Stimulated activated CD4-positive, alpha-beta T cell treated with anti-CD3 and anti-CD28 coated beads, Interleukin-4, amount 100 ng/mL, for 24 hours (primary cell): ENCODE data around the gene KRT7.
"Not testable (repeated sequence)": the region's sequence is repeated elsewhere in the genome, so short reads cannot be mapped to it uniquely, and the experiment has no call there.

Experiments used
- DNase-seq: peaks from one replicate; pipeline ENCODE4 v3.0.0-alpha.2; 2020

The KRT7 gene

DNA sequence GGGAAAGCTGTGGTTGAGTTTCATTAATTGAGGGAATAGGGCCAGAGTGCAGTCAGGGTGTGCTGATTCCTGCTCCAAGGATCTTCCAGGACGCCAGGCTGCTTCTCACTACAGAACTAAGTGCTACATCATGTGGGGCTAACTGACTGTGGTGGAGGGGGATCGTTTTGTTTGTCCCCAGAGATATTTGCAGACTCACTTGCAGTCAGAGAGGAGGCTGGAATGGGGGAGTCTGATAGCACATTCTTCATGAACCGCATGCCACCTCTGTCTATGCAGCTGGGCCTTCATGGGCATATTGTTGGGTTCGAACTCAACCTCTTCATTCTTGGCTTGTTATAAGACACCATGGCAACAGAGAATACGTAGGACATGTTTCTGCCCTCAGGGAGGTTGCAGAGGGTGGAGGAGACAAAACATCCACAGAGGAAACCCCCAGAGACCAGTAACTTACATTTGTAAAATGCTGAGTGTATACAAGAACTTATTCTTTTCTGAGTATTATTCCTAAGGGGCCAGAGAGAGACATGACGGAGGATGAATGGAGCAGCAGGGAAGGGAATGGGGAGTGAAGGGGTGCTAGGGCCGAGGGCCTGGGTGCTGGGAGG, 13.0 kb downstream of the KRT7 start:
- DNase-seq: no peak

DNA sequence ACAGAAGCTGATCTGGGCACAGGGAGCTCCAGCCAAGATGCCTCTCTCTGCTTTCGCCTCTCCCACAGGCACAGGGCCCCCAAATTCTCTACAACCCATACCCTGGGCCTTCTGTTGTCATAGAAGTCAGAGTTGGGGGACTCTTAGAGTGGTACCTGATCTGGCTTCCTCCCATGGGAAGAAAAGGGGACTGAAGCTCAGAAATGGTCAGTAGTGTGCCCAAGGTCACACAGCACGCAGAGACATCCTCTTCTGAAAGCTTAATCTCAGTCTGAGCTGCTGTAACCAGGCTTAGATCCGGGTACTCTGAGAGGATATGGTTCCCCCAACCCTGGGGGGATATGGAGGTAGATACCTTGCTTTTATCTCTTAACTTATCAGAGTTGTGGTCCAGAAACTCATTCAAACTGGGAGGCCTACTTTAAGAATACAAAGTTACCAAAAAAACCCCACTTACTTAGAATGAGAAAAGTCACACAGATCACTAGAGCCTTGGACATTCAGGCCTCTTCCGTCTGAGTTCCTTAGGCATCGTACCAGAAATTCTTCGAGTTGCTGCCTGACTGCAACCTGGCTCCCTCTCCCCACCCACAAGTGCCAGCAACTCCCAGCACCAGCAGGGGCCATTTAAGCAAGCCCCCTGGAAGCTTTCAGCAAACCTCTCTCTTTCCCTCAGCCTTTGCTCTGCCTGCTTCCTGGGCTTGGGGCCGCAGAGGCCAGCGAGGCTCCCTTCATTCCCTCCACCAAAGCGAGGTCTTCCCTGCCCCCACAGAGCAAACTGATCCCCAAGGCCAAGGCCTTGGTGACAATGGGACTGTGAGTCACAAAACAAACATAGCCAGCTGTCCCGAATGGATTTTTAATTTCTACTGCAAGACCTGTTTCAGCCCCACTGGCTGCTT, 13.9 kb downstream of the KRT7 start:
- DNase-seq: no peak

DNA sequence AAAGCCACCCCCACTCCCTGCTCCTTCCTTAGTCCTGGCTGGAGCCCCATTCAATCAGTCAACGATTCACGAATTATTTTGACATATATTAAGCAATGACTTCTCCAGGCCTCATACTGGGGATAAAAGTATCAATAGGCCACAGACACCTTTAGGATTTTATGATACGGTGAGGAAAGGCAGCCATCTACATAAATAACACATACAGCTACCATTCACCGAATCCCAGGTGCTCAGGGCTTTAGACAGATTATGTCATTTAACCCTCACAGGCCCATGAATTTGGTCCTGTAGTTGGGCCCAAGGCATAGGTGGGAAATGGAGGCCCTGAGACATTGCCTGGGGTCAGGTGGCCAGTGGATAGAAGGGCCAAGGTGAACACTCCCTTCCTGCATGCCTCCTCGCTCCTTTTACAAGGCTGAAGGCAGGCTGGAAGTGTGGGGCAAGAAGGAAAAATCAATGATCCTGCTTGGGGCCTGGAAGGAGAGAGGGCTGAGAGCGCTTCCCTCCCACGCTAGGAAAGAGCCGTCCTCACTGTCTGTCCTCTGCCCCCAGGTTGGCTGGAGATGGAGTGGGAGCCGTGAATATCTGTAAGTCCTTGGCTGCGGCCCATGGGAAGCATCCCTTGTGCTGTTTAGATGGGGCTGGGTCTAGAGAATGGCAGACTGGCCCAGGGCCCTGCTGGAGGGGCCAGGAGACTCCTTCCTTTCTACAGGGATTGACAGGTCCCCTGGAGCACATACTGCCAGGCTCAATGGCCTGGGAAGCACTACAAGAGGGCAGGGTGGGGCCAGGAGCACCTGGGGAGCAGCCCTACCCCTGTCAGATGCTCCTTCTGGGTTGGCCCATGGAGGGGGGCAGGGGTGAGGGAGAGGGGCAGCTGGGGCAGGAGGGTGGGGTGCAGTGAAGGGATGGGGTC, 14.8 kb downstream of the KRT7 start:
- no peak for DNase-seq

DNA sequence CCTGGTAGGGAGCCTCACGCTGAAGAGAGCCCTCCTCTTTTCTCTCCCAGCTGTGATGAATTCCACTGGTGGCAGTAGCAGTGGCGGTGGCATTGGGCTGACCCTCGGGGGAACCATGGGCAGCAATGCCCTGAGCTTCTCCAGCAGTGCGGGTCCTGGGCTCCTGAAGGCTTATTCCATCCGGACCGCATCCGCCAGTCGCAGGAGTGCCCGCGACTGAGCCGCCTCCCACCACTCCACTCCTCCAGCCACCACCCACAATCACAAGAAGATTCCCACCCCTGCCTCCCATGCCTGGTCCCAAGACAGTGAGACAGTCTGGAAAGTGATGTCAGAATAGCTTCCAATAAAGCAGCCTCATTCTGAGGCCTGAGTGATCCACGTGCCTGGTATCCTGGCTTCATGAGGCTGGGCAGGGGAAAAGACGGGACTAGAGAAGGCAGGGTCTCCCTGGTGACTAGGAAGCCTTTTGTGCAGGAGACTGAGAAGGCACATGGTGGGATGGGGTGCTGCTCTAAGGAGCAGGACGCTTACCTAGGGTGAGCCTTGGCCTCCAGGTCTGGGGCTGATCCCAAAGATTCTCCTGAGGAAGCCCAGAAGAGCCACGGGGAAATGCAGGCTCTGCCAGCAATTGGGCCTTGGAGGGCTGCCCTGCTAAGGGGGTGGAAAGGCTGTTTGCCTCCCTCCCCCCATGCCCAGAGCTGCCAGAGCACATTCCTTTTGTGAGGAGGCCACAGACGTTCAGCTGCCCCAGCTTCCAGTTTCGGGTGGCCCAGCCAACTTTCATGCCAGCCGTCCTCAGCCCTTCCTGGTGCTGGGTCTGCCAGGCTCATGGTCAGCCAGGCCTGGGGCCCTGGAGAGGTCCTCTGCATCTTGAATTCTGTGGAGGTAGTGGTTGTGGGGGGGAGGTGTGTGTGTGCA, 15.8 kb downstream of the KRT7 start:
- no peak for DNase-seq

DNA sequence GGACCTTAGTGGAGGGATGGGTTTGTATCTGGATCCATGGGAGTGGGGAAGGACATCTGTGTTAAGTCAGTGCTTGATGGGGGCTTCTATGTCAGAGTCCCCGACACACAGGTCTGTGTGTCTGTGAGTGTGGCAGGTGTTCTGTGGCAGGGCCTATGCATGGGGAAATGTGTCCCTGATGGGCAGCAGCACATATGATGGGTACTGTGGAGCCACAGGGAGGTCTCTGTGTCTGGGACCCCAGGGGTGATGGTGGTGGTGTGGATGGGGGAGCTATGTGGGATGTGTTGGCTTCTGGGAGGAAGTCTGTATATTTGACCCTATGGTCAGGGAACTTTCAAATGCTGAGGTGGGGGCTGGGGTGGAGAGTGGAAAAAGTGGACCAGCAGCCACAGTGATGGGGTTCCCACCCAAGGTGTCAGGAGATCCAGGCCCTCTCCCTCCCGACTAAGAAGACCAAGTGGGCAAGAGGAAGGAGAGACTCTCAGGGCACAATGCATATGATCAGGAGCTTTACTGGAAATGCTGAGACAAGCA, 16.5 kb downstream of the KRT7 start:
- DNase-seq: no peak

DNA sequence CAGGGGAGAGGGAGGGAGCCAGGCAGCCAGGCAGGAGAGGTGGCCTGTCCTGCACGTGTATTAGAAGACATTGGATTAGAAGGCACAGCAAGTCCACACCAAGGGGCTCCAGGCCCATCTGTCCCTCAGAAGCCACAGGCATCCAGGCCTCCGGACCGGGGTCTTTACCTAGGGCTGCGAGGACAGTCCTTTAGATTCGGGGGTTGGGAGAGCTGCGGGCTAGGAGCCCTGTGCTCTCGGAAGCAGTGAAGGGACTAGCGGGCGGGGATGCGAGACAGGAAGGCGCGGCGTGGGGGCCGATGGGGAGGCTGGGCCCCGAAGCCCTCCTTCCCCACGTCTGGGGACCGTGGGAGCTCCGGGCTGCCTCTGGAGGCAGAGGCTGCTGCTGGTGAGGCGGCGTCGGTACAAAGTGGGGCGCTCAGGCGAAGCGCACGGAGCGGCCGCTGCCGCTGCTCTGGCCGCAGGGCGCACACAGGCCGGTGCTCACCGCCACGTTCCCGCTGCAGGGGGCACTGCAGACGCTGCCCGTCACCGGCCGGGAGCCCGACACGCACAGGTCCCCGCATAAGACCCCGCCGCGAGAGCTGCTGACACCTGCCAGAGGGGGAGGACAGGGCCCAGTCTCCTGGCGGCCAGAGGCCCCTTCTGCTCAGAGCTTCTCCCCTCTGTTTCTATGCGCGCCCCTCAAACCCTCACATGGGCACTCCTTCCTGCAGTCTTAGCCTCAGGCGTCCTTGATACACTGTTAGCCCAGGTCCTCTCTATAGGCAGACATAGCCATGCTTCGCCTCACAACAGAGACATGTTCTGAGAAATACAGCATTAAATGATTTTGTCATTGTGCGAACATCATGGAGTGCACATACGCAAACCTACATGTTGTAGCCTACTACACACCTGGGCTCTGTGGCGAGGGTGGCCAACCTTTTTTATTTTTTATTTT, 17.3 kb downstream of the KRT7 start:
- DNase-seq: no peak

DNA sequence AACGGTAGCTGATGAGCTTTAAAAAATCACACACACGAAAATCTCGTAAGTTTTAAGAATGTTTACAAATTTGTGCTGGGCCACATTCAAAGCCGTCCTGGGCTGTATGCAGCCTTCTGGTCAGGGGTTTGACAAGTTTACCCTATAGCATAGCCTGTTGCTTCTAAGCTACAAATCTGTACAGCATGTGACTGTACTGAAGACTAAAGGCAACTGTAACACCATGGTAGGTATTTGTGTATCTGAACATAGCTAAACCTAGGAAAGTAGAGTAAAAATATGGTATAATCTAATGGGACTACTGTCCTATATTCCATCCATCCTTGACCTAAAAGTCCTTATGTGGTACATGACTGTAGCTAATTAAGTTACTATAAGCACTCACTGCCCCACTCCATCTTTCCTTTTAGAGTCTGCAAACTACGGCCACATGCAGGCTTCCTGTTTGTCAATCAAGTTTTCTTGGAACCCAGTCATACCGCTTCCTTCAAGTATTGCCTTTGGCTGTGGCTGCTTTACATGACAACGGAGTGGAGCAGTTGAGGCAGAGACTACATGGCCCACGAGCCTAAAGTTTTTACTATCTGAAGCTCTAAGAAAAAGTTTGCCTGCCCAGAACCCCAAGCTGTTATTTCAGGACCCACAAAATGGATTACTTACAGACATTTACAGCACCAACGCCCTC, 18.5 kb downstream of the KRT7 start:
- no peak for DNase-seq

DNA sequence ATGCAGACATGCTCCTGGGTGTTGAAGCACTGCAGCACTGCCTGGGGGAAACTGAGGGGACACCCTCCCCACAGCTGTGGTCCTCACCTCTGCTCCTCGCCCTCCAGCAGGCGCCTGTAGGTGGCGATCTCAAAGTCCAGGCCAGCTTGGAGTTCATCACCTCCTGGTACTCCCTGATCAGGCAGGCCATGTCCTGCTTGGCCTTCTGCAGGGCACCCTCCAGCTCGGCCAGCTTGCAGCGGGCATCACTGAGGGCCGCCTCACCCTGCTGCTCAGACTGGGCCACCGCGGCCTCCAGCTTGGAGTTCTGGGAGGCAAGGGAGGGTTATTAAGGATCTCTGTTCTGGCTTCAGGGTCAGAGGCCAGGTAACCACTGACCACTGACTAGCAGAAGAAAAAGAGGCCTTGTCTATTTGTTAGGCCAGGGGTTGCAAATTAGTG, 19.2 kb downstream of the KRT7 start:
- DNase-seq: not testable (repeated sequence)

DNA sequence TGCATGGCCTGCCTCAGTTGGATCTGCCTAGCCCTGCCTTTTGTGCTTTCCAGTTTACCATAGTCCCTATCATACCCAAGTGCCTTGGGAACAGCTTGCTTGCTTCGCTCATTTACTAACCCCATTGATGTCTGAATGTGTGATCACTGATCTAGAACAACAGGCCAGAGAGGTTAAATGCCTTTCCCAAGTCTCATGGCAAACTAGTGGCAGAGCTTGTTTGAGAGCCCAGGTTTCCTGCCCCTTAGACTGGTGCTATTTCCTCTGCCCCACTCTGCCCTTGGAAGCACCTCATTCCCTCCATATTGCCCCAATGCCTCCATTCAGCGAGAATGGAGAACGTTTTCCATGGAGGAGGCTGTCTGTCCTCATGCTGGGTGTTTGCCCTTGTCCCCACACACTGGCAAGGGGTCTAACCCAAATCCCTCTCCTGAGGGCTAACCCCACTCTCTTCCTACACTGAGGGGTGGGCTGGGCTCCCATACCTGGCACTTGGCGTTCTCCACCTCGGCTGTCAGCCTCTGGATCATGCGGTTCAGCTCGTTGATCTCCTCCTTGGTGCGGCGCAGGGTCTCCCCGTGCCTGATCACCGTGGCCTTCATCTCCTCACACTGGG, 19.8 kb downstream of the KRT7 start:
- DNase-seq: no peak

DNA sequence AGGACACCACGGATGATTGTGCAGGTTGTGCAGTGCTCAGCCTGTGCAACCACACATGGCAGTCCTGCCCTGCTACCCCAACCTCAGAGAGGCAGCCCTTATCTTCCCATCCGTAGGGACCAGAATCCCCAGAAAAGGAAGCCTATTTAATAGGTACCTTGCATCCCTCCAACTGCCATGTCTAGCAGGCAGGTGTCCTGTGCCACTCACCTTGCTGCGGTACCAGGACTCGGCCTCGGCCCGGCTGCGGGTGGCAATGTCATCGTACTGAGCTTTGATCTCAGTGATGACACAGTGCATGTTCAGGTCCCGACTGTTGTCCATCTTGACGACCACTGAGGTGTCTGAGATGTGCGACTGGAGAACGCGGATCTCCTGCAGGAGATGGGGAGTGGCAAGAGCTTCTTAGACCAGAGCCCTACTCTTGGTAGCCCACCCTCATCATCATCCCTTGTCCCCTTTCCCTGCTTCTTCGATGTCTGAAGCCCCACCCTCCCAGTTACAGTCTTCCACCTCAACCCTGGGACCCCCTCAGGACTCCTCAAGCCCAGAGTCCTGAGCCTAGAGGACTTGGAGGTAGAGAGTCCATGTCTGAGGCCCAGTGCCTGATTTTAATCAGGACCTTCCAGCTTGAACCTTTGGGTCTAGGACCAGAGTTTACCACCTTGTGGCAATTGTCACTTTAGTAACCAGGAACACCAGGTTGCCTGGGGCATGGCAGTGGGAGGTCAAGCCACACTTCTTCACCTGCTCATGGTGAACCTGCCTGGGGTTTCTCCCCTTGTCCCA, 20.5 kb downstream of the KRT7 start:
- DNase-seq: no peak

DNA sequence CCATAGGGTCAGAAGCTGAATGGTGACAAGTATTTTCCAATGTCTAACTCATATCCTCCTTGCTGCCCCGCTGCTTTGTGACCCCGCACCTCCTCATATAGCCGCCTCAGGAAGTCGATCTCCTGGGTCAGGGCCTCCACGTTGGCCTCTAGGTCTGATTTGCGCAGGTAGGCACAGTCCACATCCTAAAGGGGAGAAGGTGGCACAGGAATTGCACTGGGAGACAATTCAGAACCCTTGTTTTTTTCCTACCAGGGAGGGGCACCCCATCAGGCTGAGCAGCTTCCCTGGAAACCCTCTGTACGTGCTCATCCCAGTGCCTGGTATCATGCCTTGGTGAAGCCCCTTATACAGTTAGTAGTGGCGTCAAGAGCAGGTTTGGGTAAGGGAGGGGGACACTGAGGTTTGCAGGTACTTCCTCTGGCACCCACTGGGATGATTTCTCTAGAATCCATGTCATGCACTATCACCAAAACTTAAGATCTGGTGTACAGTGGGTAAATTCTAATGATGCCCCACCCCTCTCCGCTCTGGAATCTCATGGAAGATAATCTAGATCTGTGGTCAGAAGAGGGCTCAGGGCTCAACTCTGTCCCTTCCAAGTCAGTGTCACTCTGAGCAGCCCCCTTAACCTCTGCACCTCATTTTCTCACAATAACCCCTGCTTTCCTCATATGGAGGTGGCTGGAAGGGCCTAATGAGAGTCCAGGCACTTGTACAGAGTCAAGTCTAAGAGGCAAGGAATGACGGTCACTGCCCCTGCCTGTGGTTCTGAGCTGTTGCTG, 21.3 kb downstream of the KRT7 start:
- DNase-seq: no peak

DNA sequence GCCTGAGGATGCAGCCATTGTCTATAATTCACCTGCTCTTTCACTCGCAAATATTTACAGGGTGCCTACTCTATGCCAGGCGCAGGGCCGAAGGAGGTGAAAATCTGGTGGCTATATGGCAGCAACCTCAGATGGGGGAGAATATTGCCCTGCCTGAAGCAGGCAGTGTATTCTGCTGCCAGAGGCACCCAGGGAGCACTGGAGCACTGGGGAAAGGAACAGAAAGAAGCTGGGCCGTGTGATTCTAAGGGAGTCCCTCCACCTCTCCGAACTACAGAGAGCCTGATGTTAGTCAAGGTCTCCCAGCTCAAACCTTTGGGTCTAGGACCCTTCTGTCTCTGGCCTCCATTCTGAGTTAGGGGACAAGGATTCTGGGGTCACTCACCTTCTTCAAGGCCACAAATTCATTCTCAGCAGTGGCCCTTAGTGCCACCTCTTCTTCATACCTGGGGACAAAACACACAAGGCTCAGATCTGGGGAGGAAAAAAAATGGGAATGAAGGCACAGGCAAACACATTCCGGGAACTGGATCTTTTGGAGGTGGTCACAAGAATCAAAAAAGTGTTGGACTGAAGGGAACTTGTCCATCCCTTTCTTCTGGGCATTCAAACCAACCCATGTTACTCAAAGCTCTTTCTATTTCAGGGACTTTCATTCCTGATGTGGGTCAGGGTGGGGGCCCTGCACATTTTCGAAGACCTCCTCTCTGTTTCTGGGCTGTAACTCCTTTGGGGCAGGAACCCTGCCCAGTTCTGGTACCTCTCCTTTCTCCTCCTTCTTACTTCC, 22.1 kb downstream of the KRT7 start:
- DNase-seq: no peak

DNA sequence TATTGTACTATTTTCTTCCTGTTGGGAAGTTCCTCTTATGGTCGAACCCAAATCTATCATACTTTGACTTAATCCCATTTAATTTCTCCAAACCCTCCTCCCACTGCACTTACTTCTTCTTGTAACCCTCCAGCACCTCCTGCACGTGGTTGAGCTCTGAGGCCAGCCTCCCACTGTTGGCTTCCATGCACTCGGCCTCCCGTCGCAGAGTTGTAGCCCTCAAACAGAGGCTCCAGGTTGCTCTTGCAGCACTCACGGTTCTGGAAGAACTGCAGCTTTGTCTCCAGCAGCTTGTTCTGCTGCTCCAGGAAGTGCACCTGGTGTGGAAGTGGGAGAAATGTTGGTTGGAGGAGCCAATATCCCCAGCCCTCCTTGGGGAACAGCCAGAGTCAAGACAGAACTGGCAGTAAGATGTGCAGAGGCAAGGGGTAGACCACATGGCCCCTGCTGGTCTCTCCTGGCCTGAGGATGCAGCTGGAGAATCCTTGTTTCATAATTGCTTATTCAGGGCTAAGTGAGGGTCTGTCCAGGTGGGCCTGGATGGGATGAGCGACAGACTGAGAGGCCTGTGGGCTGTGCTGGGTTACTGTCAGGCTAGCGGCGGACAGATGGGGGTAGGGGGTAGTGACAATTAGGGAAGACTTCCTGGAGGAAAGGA, 23.0 kb downstream of the KRT7 start:
- no peak for DNase-seq

DNA sequence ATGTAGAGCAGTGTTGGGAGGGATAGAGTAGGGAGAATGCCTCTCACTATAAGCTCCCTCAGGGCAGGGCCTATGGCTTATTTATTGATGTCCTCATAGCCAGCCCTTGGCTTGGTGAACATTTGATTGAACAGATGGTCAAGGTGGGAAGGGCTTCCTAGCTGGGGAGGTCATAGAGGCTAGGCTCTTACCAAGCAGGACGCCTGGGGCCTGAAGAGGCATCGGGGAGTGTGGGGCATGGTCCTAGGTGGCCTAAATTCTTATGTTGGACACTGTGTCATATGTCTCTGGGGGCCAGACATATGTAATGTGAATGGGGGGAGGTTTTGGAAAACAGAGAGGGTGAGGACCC, 23.5 kb downstream of the KRT7 start:
- DNase-seq: no peak

DNA sequence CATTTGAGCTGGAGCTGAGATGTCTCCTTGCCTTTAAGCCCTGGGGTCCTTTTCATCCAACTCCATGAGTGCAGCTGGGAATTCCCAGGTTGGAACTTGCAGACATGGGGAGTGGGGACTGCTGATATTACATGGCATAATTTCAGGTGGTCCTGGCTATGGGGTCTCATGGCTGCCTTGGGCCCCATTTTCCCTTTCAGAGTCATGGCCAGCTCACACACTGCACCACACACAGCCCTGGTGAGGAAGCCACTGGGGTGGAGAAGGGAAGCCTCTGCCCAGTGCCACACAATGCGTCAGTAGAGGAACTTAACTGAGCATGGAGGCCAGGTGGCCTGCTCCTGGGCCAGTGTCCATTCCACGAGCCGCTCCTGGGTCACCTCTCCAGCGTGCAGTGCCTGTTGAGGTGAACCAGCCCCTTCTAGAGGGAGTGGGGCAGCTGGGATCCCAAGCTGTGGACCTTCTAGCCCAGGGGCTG, 24.1 kb downstream of the KRT7 start:
- no peak for DNase-seq

DNA sequence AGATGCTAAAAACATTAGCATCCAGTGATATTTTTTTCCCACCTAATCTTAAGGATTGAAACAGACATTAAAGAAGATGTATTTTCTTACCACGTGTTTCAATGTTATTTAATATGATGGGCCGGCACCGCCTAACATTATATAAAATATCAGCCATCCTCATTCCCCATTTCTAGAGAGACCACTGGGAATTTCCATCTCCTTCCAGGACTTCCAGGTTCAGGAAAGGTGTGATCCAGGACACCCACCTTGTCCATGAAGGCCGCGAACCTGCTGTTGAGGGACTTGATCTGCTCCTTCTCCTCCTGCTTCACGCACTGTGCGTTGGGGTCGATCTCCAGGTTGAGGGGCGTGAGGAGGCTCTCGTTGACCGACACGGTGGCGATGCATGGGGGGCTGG, 24.9 kb downstream of the KRT7 start:
- DNase-seq: not testable (repeated sequence)
